Activated CD4-positive, alpha-beta T cell treated with anti-CD3 and anti-CD28 coated beads, Interleukin-2, Interleukin-4, amounts not matched to agents 100 ng/mL and 50 ng/mL, durations not matched to agents 16 hours and 8 hours (primary cell): Measurements from ENCODE around the gene CD1C.
"Not testable (repeated sequence)": the region's sequence is repeated elsewhere in the genome, so short reads cannot be mapped to it uniquely, and the experiment has no call there.

Experiments
- DNase-seq: peaks from one replicate; pipeline ENCODE4 v3.0.0-alpha.2; 2020; ENCODE audit warnings: low spot score

CD1C gene

DNA sequence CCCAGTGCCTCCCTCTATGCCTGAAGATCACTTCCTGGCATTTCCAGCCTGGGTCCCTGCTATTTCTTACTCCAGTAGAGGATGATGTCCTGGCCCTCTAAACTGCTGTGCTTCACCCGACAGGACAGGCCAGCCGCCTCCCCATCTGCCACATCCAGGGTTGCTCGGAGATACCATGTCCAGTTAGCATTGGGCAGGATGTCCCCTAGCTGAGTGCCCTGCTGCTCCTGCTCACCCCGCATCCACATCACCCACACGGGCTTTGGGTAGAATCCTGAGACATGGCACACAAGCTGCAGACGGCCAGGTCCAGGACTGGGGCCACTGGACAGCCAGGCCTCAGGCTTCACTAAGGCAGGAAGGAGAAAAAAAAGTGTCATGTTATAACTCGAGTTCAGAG lies 39.6 kb downstream of the CD1C start:
- DNase-seq, result no peak

- peak; percentile 12 for DNase-seq
Observed at GRCh38 chr1:158329733-158330132, 40.0 kb downstream of the CD1C start.

- DNase-seq, result no peak
Observed at GRCh38 chr1:158330391-158331105, 40.8 kb downstream of the CD1C start.

- DNase-seq, result no peak
Observed at GRCh38 chr1:158331106-158331425, 41.3 kb downstream of the CD1C start.

DNA sequence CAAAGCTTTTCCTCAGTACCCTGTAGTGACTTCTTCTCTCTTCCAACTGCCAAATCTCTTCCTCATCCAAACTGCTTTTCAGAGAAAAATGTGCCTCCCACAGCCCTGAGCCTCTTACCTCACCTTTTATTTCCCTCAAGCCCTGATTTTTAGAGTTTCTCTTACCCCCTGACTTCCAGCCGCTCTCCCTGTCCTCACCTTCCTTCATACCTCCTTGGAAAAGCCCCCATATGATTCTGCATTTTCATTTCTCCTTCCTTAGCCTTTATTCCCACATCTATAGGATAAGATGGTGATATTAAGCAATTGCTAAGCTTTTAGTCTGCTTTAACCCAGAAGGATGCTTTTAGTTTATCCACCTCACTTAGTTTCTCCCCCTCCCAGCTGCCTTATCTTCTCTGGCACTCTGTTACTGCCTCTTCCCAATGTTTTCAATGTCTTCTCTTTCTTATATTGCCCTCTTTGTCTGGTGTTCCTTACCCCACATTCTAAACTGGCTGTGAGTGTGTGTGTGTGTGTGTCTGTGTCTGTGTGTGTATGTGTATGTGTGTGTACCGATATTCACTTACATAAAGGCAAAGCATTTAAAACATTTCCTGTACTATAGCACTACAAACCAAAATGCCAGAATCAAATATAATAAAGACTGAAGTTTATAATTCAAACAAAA lies 41.9 kb downstream of the CD1C start, which contains the start of gene CD1B:
CD1B (minus strand) TSS at position 51 of the 670 bp plus-strand sequence. CDS start 108 bp downstream, outside the sequence.
- DNase-seq, result no peak

GRCh38 chr1:158333405-158334155 lies 43.9 kb downstream of the CD1C start:
- no peak for DNase-seq

- DNase-seq, result no peak
Observed at GRCh38 chr1:158334526-158335212, 44.9 kb downstream of the CD1C start.

- no peak for DNase-seq
Observed at GRCh38 chr1:158335213-158335532, 45.5 kb downstream of the CD1C start.

- not testable (repeated sequence) for DNase-seq
Observed at GRCh38 chr1:158336413-158336812, 46.7 kb downstream of the CD1C start.
